H1 (cell line): ENCODE data around the gene SRRM4. TPM values are rescaled to one million over a fixed set of nuclear protein-coding genes. Genes with fewer than 3 reads are reported as not detected.

Experiments
- CTCF ChIA-PET: fragments of 300-600 bp; sonication (Branson Sonifier 250); formaldehyde crosslinking; loops from one replicate; lab custom pipeline; 2021; ENCODE audit not compliant: partially characterized antibody; lab: Charles Lee
- POLR2A ChIA-PET: fragments of 300-600 bp; sonication (Branson Sonifier 250); formaldehyde crosslinking; loops from one replicate; lab custom pipeline; 2021; ENCODE audit warnings: inconsistent platforms; ENCODE audit not compliant: partially characterized antibody; lab: Charles Lee
- DNase-seq, 2 experiments: peaks; one replicate each; pipeline versions ENCODE4 v3.0.0 to v3.0.0-alpha.2; 2010 to 2022; ENCODE audit warnings: low spot score in 2 of 2, low read depth in 1 of 2, mixed read lengths in 1 of 2
- FAIRE-seq: peaks from 2 replicates; lab custom pipeline; 2011; peaks lifted over from hg19 to GRCh38; lab: Jason Lieb, UNC
- H2AFZ ChIP-seq: 2 replicates; pipeline ENCODE4 v1.8.1; 2012; ENCODE audit warnings: low read length, inconsistent platforms
- H2AK5ac ChIP-seq: 2 replicates; pipeline ENCODE4 v1.6.1; 2013; ENCODE audit warnings: low read depth, low read length
- H2BK120ac ChIP-seq: replicated peaks from 2 replicates; pipeline ENCODE3; 2013; ENCODE audit warnings: low read depth, low read length, inconsistent platforms
- H2BK12ac ChIP-seq: 2 replicates; pipeline ENCODE4 v1.6.1; 2013; ENCODE audit warnings: low read depth, low read length
- H2BK15ac ChIP-seq: 2 replicates; pipeline ENCODE4 v1.6.1; 2013; ENCODE audit warnings: low read length
- H2BK20ac ChIP-seq: 2 replicates; pipeline ENCODE4 v1.6.1; 2013; ENCODE audit warnings: low read length
- H2BK5ac ChIP-seq: 2 replicates; pipeline ENCODE4 v1.6.1; 2013; ENCODE audit warnings: low read depth, low read length
- H3K14ac ChIP-seq: 2 replicates; pipeline ENCODE4 v1.6.1; 2013; ENCODE audit warnings: inconsistent platforms; ENCODE audit not compliant: insufficient read length
- H3K18ac ChIP-seq: 2 replicates; pipeline ENCODE4 v1.6.1; 2013; ENCODE audit warnings: low read length; ENCODE audit errors: extremely low read depth
- H3K23ac ChIP-seq: 2 replicates; pipeline ENCODE4 v1.6.1; 2013; ENCODE audit warnings: inconsistent platforms; ENCODE audit not compliant: insufficient read length
- H3K23me2 ChIP-seq: 2 replicates; pipeline ENCODE4 v1.6.1; 2013; ENCODE audit warnings: low read depth, low read length
- H3K27ac ChIP-seq: 2 replicates; pipeline ENCODE4 v1.6.1; 2011; ENCODE audit warnings: low read depth, low read length, inconsistent platforms
- H3K27me3 ChIP-seq, 4 experiments: replicated peaks in 1 of 4; 1 replicate in 1 of 4; 2 replicates in 3 of 4; pipeline versions ENCODE4 v1.6.1 to v1.8.1; 2011 to 2013; ENCODE audit warnings: low read length in 3 of 4, mild to moderate bottlenecking in 3 of 4, inconsistent platforms in 2 of 4, mixed read lengths in 2 of 4, moderate library complexity in 1 of 4; ENCODE audit not compliant: control insufficient read depth in 3 of 4, insufficient read depth in 3 of 4; ENCODE audit errors: extremely low read depth in 1 of 4
- H3K36me3 ChIP-seq, 4 experiments: 2 replicates each; pipeline versions ENCODE4 v1.6.1 to v1.8.1; 2011 to 2013; ENCODE audit warnings: mild to moderate bottlenecking in 4 of 4, low read length in 3 of 4, moderate library complexity in 2 of 4, control low read depth in 1 of 4, inconsistent platforms in 1 of 4; ENCODE audit not compliant: insufficient read depth in 4 of 4, control insufficient read depth in 2 of 4
- H3K4ac ChIP-seq: replicated peaks from 2 replicates; pipeline ENCODE3; 2013; ENCODE audit warnings: low read length, low read depth, mixed read lengths, inconsistent platforms; ENCODE audit not compliant: insufficient read length
- H3K4me1 ChIP-seq, 4 experiments: replicated peaks in 1 of 4; 1 replicate in 1 of 4; 2 replicates in 3 of 4; pipeline versions ENCODE4 v1.6.1 to v1.8.1; 2011 to 2013; ENCODE audit warnings: low read length in 3 of 4, inconsistent platforms in 2 of 4, mixed read lengths in 1 of 4; ENCODE audit not compliant: insufficient read depth in 4 of 4, control insufficient read depth in 3 of 4
- H3K4me2 ChIP-seq, 2 experiments: 2 replicates each; pipeline versions ENCODE4 v1.6.1 to v1.8.1; 2011 to 2013; ENCODE audit warnings: low read depth in 2 of 2, low read length in 2 of 2, control low read depth in 1 of 2, inconsistent platforms in 1 of 2, mild to moderate bottlenecking in 1 of 2; ENCODE audit not compliant: insufficient read depth in 1 of 2
- H3K4me3 ChIP-seq, 4 experiments: fragments of 200-600, 300-600 bp in 1 of 4; sonication (generic), shearing (Covaris generic), sonication (Bioruptor Twin) in 1 of 4; 2 replicates each; pipeline versions ENCODE4 v1.5.1 to v1.8.1; 2011 to 2016; ENCODE audit warnings: low read length in 4 of 4, low read depth in 3 of 4, control low read depth in 2 of 4, inconsistent platforms in 2 of 4, mild to moderate bottlenecking in 2 of 4, mixed read lengths in 1 of 4, moderate library complexity in 1 of 4; ENCODE audit not compliant: insufficient read depth in 2 of 4; ENCODE audit errors: extremely low read depth in 1 of 4
- H3K56ac ChIP-seq: replicated peaks from 2 replicates; pipeline ENCODE3; 2013; ENCODE audit warnings: low read depth, mild to moderate bottlenecking, mixed read lengths, low read length, inconsistent platforms; ENCODE audit not compliant: insufficient read length
- H3K79me1 ChIP-seq: 2 replicates; pipeline ENCODE4 v1.6.1; 2013; ENCODE audit warnings: low read depth, low read length, control low read depth
- H3K79me2 ChIP-seq, 2 experiments: 2 replicates each; pipeline versions ENCODE4 v1.6.1 to v1.8.1; 2012 to 2013; ENCODE audit warnings: low read length in 2 of 2, mild to moderate bottlenecking in 2 of 2, inconsistent platforms in 1 of 2; ENCODE audit not compliant: insufficient read depth in 2 of 2, control insufficient read depth in 1 of 2
- H3K9ac ChIP-seq, 4 experiments: replicated peaks in 1 of 4; 1 replicate in 1 of 4; 2 replicates in 3 of 4; pipeline versions ENCODE4 v1.6.1 to v1.8.1; 2011 to 2013; ENCODE audit warnings: low read depth in 3 of 4, low read length in 3 of 4, control low read depth in 2 of 4, mild to moderate bottlenecking in 2 of 4, moderate library complexity in 2 of 4, inconsistent platforms in 1 of 4; ENCODE audit errors: extremely low read depth in 1 of 4
- H3K9me3 ChIP-seq, 2 experiments: 2 replicates each; pipeline versions ENCODE4 v1.6.1 to v1.8.1; 2012 to 2013; ENCODE audit warnings: mild to moderate bottlenecking in 2 of 2, moderate library complexity in 2 of 2, control low read depth in 1 of 2, inconsistent platforms in 1 of 2, low read depth in 1 of 2, low read length in 1 of 2, mixed read lengths in 1 of 2; ENCODE audit not compliant: insufficient read depth in 2 of 2
- H4K20me1 ChIP-seq, 2 experiments: replicated peaks in 1 of 2; 2 replicates each; pipeline versions ENCODE3 to v1.8.1; 2011 to 2013; ENCODE audit warnings: inconsistent platforms in 2 of 2, low read length in 2 of 2, mild to moderate bottlenecking in 1 of 2; ENCODE audit not compliant: insufficient read depth in 2 of 2, control insufficient read depth in 1 of 2
- H4K5ac ChIP-seq: 2 replicates; pipeline ENCODE4 v1.6.1; 2013; ENCODE audit warnings: low read length, low read depth, mixed read lengths, inconsistent platforms; ENCODE audit not compliant: insufficient read length
- H4K8ac ChIP-seq: 2 replicates; pipeline ENCODE4 v1.8.0; 2013; ENCODE audit warnings: mild to moderate bottlenecking, moderate library complexity, low read length, inconsistent platforms; ENCODE audit not compliant: insufficient read depth; ENCODE audit errors: extremely low read depth
- H4K91ac ChIP-seq: replicated peaks from 2 replicates; pipeline ENCODE3; 2013; ENCODE audit warnings: low read length, mixed read lengths, inconsistent platforms; ENCODE audit not compliant: insufficient read length
- HDAC6 ChIP-seq: IDR thresholded peaks from one replicate; pipeline ENCODE4 v1.7.1; 2012; ENCODE audit warnings: low read depth, mild to moderate bottlenecking, inconsistent platforms, low read length, moderate library complexity
- JUN ChIP-seq: IDR thresholded peaks from 2 replicates; pipeline ENCODE4 v1.6.1; 2011; ENCODE audit warnings: low read depth, mild to moderate bottlenecking, improper control_type of control experiment, low read length
- KDM4A ChIP-seq: IDR thresholded peaks from one replicate; pipeline ENCODE4 v1.7.1; 2012; ENCODE audit warnings: low read depth, mild to moderate bottlenecking, moderate library complexity, low read length, inconsistent platforms; ENCODE audit not compliant: severe bottlenecking
- MAFK ChIP-seq: IDR thresholded peaks from 2 replicates; pipeline ENCODE4 v1.6.1; 2012; ENCODE audit warnings: low read depth, mild to moderate bottlenecking, improper control_type of control experiment, low read length
- POLR2A ChIP-seq, 2 experiments: IDR thresholded peaks; 1 replicate in 1 of 2; 2 replicates in 1 of 2; pipeline ENCODE4 v1.6.1; 2011; ENCODE audit warnings: low read depth in 2 of 2, low read length in 2 of 2, mild to moderate bottlenecking in 2 of 2; ENCODE audit errors: control extremely low read depth in 1 of 2
- RAD21 ChIP-seq, 2 experiments: IDR thresholded peaks in 1 of 2; conservative IDR thresholded peaks in 1 of 2; 2 replicates each; pipeline ENCODE4 v1.6.1; 2011; ENCODE audit warnings: low read depth in 2 of 2, low read length in 2 of 2, improper control_type of control experiment in 1 of 2, inconsistent platforms in 1 of 2, mild to moderate bottlenecking in 1 of 2, moderate library complexity in 1 of 2
- RFX5 ChIP-seq: IDR thresholded peaks from 2 replicates; pipeline ENCODE4 v1.6.1; 2011; ENCODE audit warnings: low read depth, low read length, improper control_type of control experiment, borderline replicate concordance
- RNF2 ChIP-seq: fragments of 200-900, 300-1000 bp; sonication (generic); IDR thresholded peaks from 2 replicates; pipeline ENCODE4 v1.7.1; 2016; ENCODE audit warnings: borderline replicate concordance, low read depth, mild to moderate bottlenecking, antibody characterized with exemption, low read length; ENCODE audit not compliant: poor library complexity, severe bottlenecking; ENCODE audit errors: missing control alignments
- SIRT6 ChIP-seq: IDR thresholded peaks from one replicate; pipeline ENCODE4 v1.7.1; 2012; ENCODE audit warnings: low read length, inconsistent platforms
- SP2 ChIP-seq: IDR thresholded peaks from 2 replicates; pipeline ENCODE4 v1.6.1; 2012; ENCODE audit warnings: mild to moderate bottlenecking, low read length, inconsistent platforms
- SUZ12 ChIP-seq: fragments of 200-600 bp; sonication (generic); IDR thresholded peaks from 2 replicates; pipeline ENCODE4 v1.6.1; 2012; ENCODE audit warnings: mild to moderate bottlenecking, inconsistent platforms, low read length, moderate library complexity, mixed read lengths
- WGBS, 2 experiments: shearing (Covaris generic) in 1 of 2; methylation state at CpG; one replicate each; pipeline versions ENCODE4 v1.1.6 to v1.1.7; 2013 to 2015; ENCODE audit warnings: low lambda C conversion rate in 2 of 2, mixed read lengths in 2 of 2, inconsistent platforms in 1 of 2, low coverage in 1 of 2, missing lambda C conversion rate in 1 of 2; ENCODE audit not compliant: insufficient replicate concordance in 2 of 2, insufficient coverage in 1 of 2, insufficient read length in 1 of 2; ENCODE audit errors: extremely low coverage in 1 of 2, missing lambda C conversion rate in 1 of 2; 5-methylcytosine and 5-hydroxymethylcytosine counted together
- polyA plus RNA-seq, 7 experiments: library from polyadenylated mRNA; depleted of rRNA in 3 of 7; stranded (reverse) in 5 of 7; unstranded in 2 of 7; fragments of >200 nt in 5 of 7; fragments of 200-250 nt in 2 of 7; gene quantifications; 1 replicate in 5 of 7; 2 replicates in 1 of 7; 4 replicates in 1 of 7; pipeline versions ENCODE4 v1.2.1 to v1.2.3, GENCODE V29; 2011 to 2013; ENCODE audit warnings: missing spikeins in 2 of 7, mixed read lengths in 2 of 7
- total RNA-seq: library from RNA; stranded (reverse); fragmentation: NEBNext Ultra II Directional; extraction: Animal tissue kit (Norgen Biotek cat#: 25700); gene quantifications from 2 replicates; pipeline ENCODE4 v1.2.1, GENCODE V29; 2021

SRRM4 gene
- total and polyA plus RNA-seq, 2 of the 8 experiments (the other 6 are each of a cell fraction or from before 2014, with no cell fraction given): 0.53 to 1.1 TPM

- Histone ChIP-seq H3K9ac (no peak overlapping the region), H2AFZ (no peak overlapping the region), H2BK12ac (peak overlapping the region; percentile 96; the same call in 1 of the 2 replicates), H2AK5ac (peak overlapping the region; percentile 18; the same call in 1 of the 2 replicates), H3K23ac (no peak overlapping the region), H3K27me3 (no peaks in the 10 kb centered on the region), H4K20me1 (no peaks in the 10 kb centered on the region), H3K79me1 (no peaks in the 10 kb centered on the region), H3K18ac (peak overlapping the region; percentile 65; the same call in 1 of the 2 replicates), H3K79me2 (no peaks in the 10 kb centered on the region), H2BK20ac (peak overlapping the region; percentile 99), H2BK5ac (peak overlapping the region; percentile 92; the same call in 1 of the 2 replicates), H2BK15ac (no peak overlapping the region), H3K4me3 (no peak overlapping the region; a peak in 1 of 8 replicates), H3K4me2 (peak overlapping the region; percentile 5 to 11; a peak in 1 of 4 replicates), H4K91ac (peak overlapping the region; percentile 94), H3K36me3 (no peaks in the 10 kb centered on the region), H4K8ac (no peak overlapping the region), H3K4ac (no peak overlapping the region), H4K5ac (no peak overlapping the region), H2BK120ac (peak overlapping the region; percentile 88), H3K9me3 (no peaks in the 10 kb centered on the region), H3K14ac (no peak overlapping the region), H3K56ac (no peak overlapping the region), H3K27ac (0 out of 2 replicates have a peak overlapping the region, but pooled peaks have one; percentile 47), H3K4me1 (peaks cover 7 to 21% (median 17%) of the 10 kb centered on the region in 4 experiments), H3K23me2 (no peaks in the 10 kb centered on the region)
- POLR2A ChIA-PET: interaction anchor here (1.4 to 1.9 kb wide), 2 partner anchors 29 to 64 kb away, joined by 4 to 8 read pairs; no protein-coding TSS in a partner anchor
- WGBS, 2 experiments: 57% methylated on average over 1 of the region's 1 CpG; no CpG with 5 or more reads in 1 of the 2 experiments
- CTCF ChIA-PET: interaction anchor here (1.0 to 1.5 kb wide), 6 partner anchors 11 to 456 kb away, joined by 3 to 6 read pairs (median 4); no protein-coding TSS in a partner anchor
- FAIRE-seq (no peak), DNase-seq (no peak)
- TF ChIP-seq RAD21 (IDR thresholded peaks at IDR 0.05 in 1 of 2, conservative IDR thresholded peaks at IDR 0.05 in 1 of 2; ENCODE audit: low read depth in 2 of 2, low read length in 2 of 2) (no peak), POLR2A (IDR thresholded peaks at IDR 0.05; ENCODE audit: control extremely low read depth in 1 of 2, low read depth in 2 of 2, low read length in 2 of 2) (no peak), JUN (no peak), MAFK (no peak), RFX5 (no peak), HDAC6 (no peak), RNF2 (no peak), SIRT6 (no peak), KDM4A (no peak), SUZ12 (no peak), SP2 (no peak)
These were observed 108.9 kb downstream of the SRRM4 start for GRCh38 chr12:119090276-119090675.
